ENCODE measurements around the gene ZRANB3. TPM values are rescaled to one million over a fixed set of nuclear protein-coding genes. Genes with fewer than 3 reads are reported as not detected.

ZRANB3 gene
- polyA plus RNA-seq, 1 donor (not counting 4 experiments of a cell fraction or from before 2014, with no cell fraction given), result 10.6 TPM

DNA sequence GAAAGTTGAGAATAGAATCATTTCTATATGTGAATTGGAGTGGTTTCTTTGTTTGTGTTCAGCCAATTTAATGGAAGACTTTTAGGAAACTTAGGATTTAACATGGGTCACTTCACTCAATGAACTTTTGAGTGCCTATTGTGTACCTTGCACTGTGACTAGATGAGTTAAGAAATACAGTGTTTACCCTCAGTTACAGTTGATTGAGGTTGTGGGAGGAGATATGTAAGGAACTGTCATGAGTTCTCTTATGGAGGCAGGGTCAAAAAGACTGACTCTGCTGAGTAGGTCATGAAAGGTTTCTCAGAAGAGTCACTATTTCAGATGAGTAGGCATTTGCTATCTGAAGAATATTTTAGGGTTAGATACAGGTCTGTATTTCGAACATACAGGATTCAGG lies 380.3 kb downstream of the ZRANB3 start:
- no peak for TF ChIP-seq EZH2 (IDR thresholded peaks at IDR 0.05; ENCODE audit: low read length)
- TF ChIP-seq, protein P1, sequence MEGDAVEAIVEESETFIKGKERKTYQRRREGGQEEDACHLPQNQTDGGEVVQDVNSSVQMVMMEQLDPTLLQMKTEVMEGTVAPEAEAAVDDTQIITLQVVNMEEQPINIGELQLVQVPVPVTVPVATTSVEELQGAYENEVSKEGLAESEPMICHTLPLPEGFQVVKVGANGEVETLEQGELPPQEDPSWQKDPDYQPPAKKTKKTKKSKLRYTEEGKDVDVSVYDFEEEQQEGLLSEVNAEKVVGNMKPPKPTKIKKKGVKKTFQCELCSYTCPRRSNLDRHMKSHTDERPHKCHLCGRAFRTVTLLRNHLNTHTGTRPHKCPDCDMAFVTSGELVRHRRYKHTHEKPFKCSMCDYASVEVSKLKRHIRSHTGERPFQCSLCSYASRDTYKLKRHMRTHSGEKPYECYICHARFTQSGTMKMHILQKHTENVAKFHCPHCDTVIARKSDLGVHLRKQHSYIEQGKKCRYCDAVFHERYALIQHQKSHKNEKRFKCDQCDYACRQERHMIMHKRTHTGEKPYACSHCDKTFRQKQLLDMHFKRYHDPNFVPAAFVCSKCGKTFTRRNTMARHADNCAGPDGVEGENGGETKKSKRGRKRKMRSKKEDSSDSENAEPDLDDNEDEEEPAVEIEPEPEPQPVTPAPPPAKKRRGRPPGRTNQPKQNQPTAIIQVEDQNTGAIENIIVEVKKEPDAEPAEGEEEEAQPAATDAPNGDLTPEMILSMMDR (optimal IDR thresholded peaks at IDR 0.05 in 1 of 3, IDR thresholded peaks at IDR 0.05 in 1 of 3, conservative IDR thresholded peaks at IDR 0.05 in 1 of 3; ENCODE audit: extremely low read depth in 1 of 3, insufficient read depth in 2 of 3, low read length in 3 of 3), result no peak
- no peaks in the 10 kb centered on the region for H3K9me3 ChIP-seq (ENCODE audit: control insufficient read depth, low read depth, low read length)
- no peaks in the 10 kb centered on the region for H3K9me1 ChIP-seq (ENCODE audit: control insufficient read depth, extremely low read depth, insufficient read depth, low read length)
- no peaks in the 10 kb centered on the region for H3K27me3 ChIP-seq (ENCODE audit: control insufficient read depth, extremely low read depth, insufficient read depth, low read length)
- H3K4me1 ChIP-seq (ENCODE audit: control insufficient read depth, extremely low read depth, insufficient read depth, low read length), result no peaks in the 10 kb centered on the region
- DNase-seq (ENCODE audit: low read depth, low spot score), result no peak
- H2AFZ ChIP-seq (ENCODE audit: control insufficient read depth, low read length), result no peak overlapping the region
- H4K20me1 ChIP-seq (ENCODE audit: control insufficient read depth, extremely low read depth, insufficient read depth, low read length), result no peaks in the 10 kb centered on the region
- dilution Hi-C loops (cut with MboI; ENCODE audit: extremely low pct_ligation_motif_present, low sequenced_read_pairs), result no loop called here
- H3K27ac ChIP-seq (ENCODE audit: control insufficient read depth, insufficient read depth, low read length), result no peak overlapping the region
- no peak overlapping the region for H3K4me3 ChIP-seq (ENCODE audit: control insufficient read depth in 2 of 3, extremely low read depth in 1 of 3, insufficient read depth in 2 of 3, low read depth in 1 of 3, low read length in 3 of 3)
- no peak overlapping the region for H3K4me2 ChIP-seq (ENCODE audit: control insufficient read depth, extremely low read depth, insufficient read depth, low read depth, low read length)
- FAIRE-seq, result no peak
- no peak overlapping the region for H3K9ac ChIP-seq (ENCODE audit: control insufficient read depth, extremely low read depth, insufficient read depth, low read length)
- H3K79me2 ChIP-seq (ENCODE audit: control insufficient read depth, insufficient read depth, low read length), result peaks cover 4% of the 10 kb centered on the region
- H3K36me3 ChIP-seq (ENCODE audit: control insufficient read depth in 2 of 2, extremely low read depth in 1 of 2, insufficient read depth in 2 of 2, low read length in 2 of 2), result peaks cover 7 to 22% of the 10 kb centered on the region in 2 experiments

DNA sequence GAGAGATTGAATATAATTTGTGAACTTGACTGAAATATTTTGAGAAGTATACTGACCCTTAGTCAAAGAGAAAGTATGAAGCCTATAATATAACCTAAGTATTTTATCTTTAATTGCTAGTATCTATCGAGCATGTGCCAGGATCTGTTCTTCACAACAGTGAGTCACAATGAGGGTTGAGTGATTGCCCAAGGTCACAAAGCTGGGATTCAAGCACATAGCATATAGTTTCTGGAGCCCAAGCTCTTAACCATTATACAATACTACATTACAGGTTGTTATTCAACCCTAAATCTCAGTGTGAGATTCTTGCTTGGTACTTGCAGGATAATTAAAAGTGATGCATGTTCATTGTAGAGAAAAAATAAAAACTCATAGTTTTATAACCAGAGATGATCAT lies 381.8 kb downstream of the ZRANB3 start:
- no peaks in the 10 kb centered on the region for H3K9me1 ChIP-seq (ENCODE audit: control insufficient read depth, extremely low read depth, insufficient read depth, low read length)
- dilution Hi-C loops (cut with MboI; ENCODE audit: extremely low pct_ligation_motif_present, low sequenced_read_pairs), result no loop called here
- TF ChIP-seq, protein P1 (optimal IDR thresholded peaks at IDR 0.05 in 1 of 3, IDR thresholded peaks at IDR 0.05 in 1 of 3, conservative IDR thresholded peaks at IDR 0.05 in 1 of 3; ENCODE audit: extremely low read depth in 1 of 3, insufficient read depth in 2 of 3, low read length in 3 of 3), result no peak
- TF ChIP-seq EZH2 (IDR thresholded peaks at IDR 0.05; ENCODE audit: low read length), result no peak
- FAIRE-seq (no peak), DNase-seq (ENCODE audit: low read depth, low spot score) (no peak)
- no peaks in the 10 kb centered on the region for H3K9me3 ChIP-seq (ENCODE audit: control insufficient read depth, low read depth, low read length)
- H3K27ac ChIP-seq (ENCODE audit: control insufficient read depth, insufficient read depth, low read length), result no peak overlapping the region
- no peak overlapping the region for H3K4me2 ChIP-seq (ENCODE audit: control insufficient read depth, extremely low read depth, insufficient read depth, low read depth, low read length)
- H3K9ac ChIP-seq (ENCODE audit: control insufficient read depth, extremely low read depth, insufficient read depth, low read length), result no peak overlapping the region
- H3K4me1 ChIP-seq (ENCODE audit: control insufficient read depth, extremely low read depth, insufficient read depth, low read length), result no peaks in the 10 kb centered on the region
- H3K79me2 ChIP-seq (ENCODE audit: control insufficient read depth, insufficient read depth, low read length), result peaks cover 9% of the 10 kb centered on the region
- no peaks in the 10 kb centered on the region for H4K20me1 ChIP-seq (ENCODE audit: control insufficient read depth, extremely low read depth, insufficient read depth, low read length)
- peaks cover 7 to 17% of the 10 kb centered on the region in 2 experiments for H3K36me3 ChIP-seq (ENCODE audit: control insufficient read depth in 2 of 2, extremely low read depth in 1 of 2, insufficient read depth in 2 of 2, low read length in 2 of 2)
- no peak overlapping the region for H3K4me3 ChIP-seq (ENCODE audit: control insufficient read depth in 2 of 3, extremely low read depth in 1 of 3, insufficient read depth in 2 of 3, low read depth in 1 of 3, low read length in 3 of 3)
- no peaks in the 10 kb centered on the region for H3K27me3 ChIP-seq (ENCODE audit: control insufficient read depth, extremely low read depth, insufficient read depth, low read length)
- no peak overlapping the region for H2AFZ ChIP-seq (ENCODE audit: control insufficient read depth, low read length)
